Lung (tissue), 12 donors: Measurements from ENCODE around the gene BARX1. TPM values are rescaled to one million over a fixed set of nuclear protein-coding genes. Genes with fewer than 3 reads are reported as not detected.

Experiments used
- ATAC-seq: fragments of 200-7000 bp; cut with Tn5 transposase; one replicate; pipeline ENCODE4 v1.9.1; 2020; ENCODE audit warnings: moderate number of reproducible peaks; ENCODE audit not compliant: insufficient read depth, low FRiP score
- DNase-seq, 3 donors: peaks; one replicate each; pipeline ENCODE4 v3.0.0-alpha.2; 2013 to 2017
- H3K27ac ChIP-seq, 2 donors: one replicate each; pipeline ENCODE4 v1.5.1; 2013; ENCODE audit warnings: mild to moderate bottlenecking in 2 of 2, moderate library complexity in 2 of 2, control low read depth in 1 of 2, inconsistent platforms in 1 of 2, low read depth in 1 of 2, low read length in 1 of 2
- H3K27me3 ChIP-seq, 3 donors: one replicate each; pipeline ENCODE4 v1.5.1; 2013; ENCODE audit warnings: low read length in 2 of 3; ENCODE audit not compliant: control insufficient read depth in 3 of 3, insufficient read depth in 3 of 3
- H3K36me3 ChIP-seq, 4 donors: one replicate each; pipeline ENCODE4 v1.5.1; 2013; ENCODE audit warnings: low read length in 4 of 4, mild to moderate bottlenecking in 1 of 4, moderate library complexity in 1 of 4; ENCODE audit not compliant: control insufficient read depth in 4 of 4, insufficient read depth in 4 of 4
- H3K4me1 ChIP-seq, 5 donors: one replicate each; pipeline ENCODE4 v1.5.1; 2013; ENCODE audit warnings: low read length in 5 of 5, mild to moderate bottlenecking in 2 of 5, moderate library complexity in 1 of 5; ENCODE audit not compliant: control insufficient read depth in 5 of 5, insufficient read depth in 5 of 5
- H3K4me3 ChIP-seq: one replicate; pipeline ENCODE4 v1.5.1; 2013; ENCODE audit warnings: mild to moderate bottlenecking, control low read depth, moderate library complexity
- H3K9ac ChIP-seq, 2 donors: one replicate each; pipeline ENCODE4 v1.5.1; 2013; ENCODE audit warnings: low read length in 2 of 2, control low read depth in 1 of 2; ENCODE audit not compliant: insufficient read depth in 1 of 2
- H3K9me3 ChIP-seq, 4 donors: one replicate each; pipeline ENCODE4 v1.5.1; 2013; ENCODE audit warnings: low read length in 3 of 4, mild to moderate bottlenecking in 1 of 4, moderate library complexity in 1 of 4; ENCODE audit not compliant: control insufficient read depth in 4 of 4, insufficient read depth in 3 of 4
- CTCF ChIP-seq: IDR thresholded peaks from 2 replicates; pipeline ENCODE4 v1.5.1; 2012; ENCODE audit warnings: mild to moderate bottlenecking; ENCODE audit errors: control extremely low read depth, extremely low read depth
- WGBS, 2 donors: extraction: QIAGEN DNeasy Blood & Tissue Kit; methylation state at CpG; one replicate each; pipeline ENCODE4 v1.1.7; 2013; 5-methylcytosine and 5-hydroxymethylcytosine counted together
- polyA plus RNA-seq, 2 donors: library from polyadenylated mRNA; stranded (reverse); fragments of 200-250 nt; gene quantifications; one replicate each; pipeline ENCODE4 v1.2.1, GENCODE V29; 2013
- total RNA-seq, 2 donors: library from RNA; depleted of rRNA in 1 of 2; stranded (reverse); fragments of >200 nt in 1 of 2; gene quantifications; one replicate each; pipeline ENCODE4 v1.2.1, GENCODE V29; 2014 to 2021
- donor health status: control.
- donor health status: control.
- donor health status: Bipolar disorder and iron deficiency.
- donor health status: healthy.
- donor health status: DM: yes; HTN: yes; CAD: no.

The BARX1 gene
- total and polyA plus RNA-seq, 4 donors: 0.08 to 0.09 TPM; not detected in 2

DNA sequence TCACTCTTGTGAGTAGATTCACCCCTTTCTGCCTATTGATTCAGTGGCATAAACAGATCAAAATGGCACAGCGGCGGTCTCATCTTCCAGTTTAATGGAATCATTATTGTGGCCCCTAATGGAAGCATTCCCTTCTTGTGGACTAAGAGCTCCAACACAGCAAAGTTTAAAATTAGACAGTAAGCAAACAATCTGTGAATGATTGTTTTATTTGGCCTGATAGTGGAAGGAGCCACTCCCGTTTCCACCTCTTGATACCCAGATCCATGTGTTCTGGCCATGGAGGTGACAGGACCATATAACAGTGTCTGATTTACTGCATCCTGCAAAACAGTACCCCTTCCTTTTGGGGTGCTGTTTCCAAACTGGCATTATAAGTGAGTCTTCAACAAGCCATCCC is 41.2 kb upstream of the BARX1 start:
- ATAC-seq (no peak), DNase-seq (no peak)
- Histone ChIP-seq H3K9ac (no peak overlapping the region), H3K27me3 (peaks cover 0 to 2% (median 0%) of the 10 kb centered on the region in 3 donors), H3K27ac (no peak overlapping the region), H3K9me3 (peaks cover 0 to 1% (median under 1%) of the 10 kb centered on the region in 4 donors), H3K36me3 (no peaks in the 10 kb centered on the region), H3K4me3 (no peak overlapping the region), H3K4me1 (peaks cover 0 to 4% (median 0%) of the 10 kb centered on the region in 5 donors)
- TF ChIP-seq CTCF: no peak
- WGBS, 2 donors: 84 to 95% methylated on average over 3 of the region's 3 CpGs

DNA sequence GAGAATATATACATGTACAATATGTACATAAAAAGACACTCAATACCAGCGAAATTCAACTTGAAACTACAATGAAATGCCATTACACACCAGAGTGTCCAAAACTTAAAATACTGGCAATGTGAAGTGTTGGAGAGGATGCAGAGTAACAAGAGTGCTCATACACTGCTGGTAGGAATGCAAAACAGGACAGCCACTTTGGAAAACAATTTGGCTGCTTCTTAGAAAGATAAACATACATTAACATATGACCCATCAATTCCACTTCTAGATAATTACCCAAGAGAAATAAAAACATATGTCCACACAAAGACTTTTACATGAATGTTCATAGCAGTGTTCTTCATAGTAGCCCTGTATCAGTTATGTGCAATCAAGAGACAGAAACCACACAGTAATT is 39.4 kb upstream of the BARX1 start:
- Histone ChIP-seq H3K36me3 (no peaks in the 10 kb centered on the region), H3K4me3 (no peak overlapping the region), H3K27me3 (peaks cover 0 to 2% (median 0%) of the 10 kb centered on the region in 3 donors), H3K4me1 (peaks cover 0 to 4% (median 0%) of the 10 kb centered on the region in 5 donors), H3K9ac (no peak overlapping the region), H3K9me3 (peaks cover 0 to 6% (median 4%) of the 10 kb centered on the region in 4 donors), H3K27ac (no peak overlapping the region)
- WGBS, 2 donors: 49 to 74% methylated on average over 1 of the region's 1 CpG
- ATAC-seq (no peak), DNase-seq (peak in 2 of 3 donors; percentile 25 to 37)
- no peak for TF ChIP-seq CTCF

GRCh38 chr9:93994132-93994531 is 39.0 kb upstream of the BARX1 start:
- WGBS, 2 donors: 46 to 75% methylated on average over 3 of the region's 3 CpGs
- DNase-seq (no peak), ATAC-seq (no peak)
- Histone ChIP-seq H3K4me3 (no peak overlapping the region), H3K27ac (no peak overlapping the region), H3K27me3 (peaks cover 0 to 2% (median 0%) of the 10 kb centered on the region in 3 donors), H3K9ac (no peak overlapping the region), H3K4me1 (peaks cover 0 to 4% (median 0%) of the 10 kb centered on the region in 5 donors), H3K9me3 (peaks cover 0 to 6% (median 4%) of the 10 kb centered on the region in 4 donors), H3K36me3 (no peaks in the 10 kb centered on the region)
- TF ChIP-seq CTCF: no peak

- no peak overlapping the region for H3K27ac ChIP-seq
- DNase-seq (no peak), ATAC-seq (no peak)
- TF ChIP-seq CTCF: no peak
- 91 to 92% methylated on average over 2 of the region's 2 CpGs for WGBS, 2 donors
- no peaks in the 10 kb centered on the region for H3K36me3 ChIP-seq
- peaks cover 0 to 6% (median 4%) of the 10 kb centered on the region in 4 donors for H3K9me3 ChIP-seq
- H3K27me3 ChIP-seq: peaks cover 0 to 2% (median 0%) of the 10 kb centered on the region in 3 donors
- peaks cover 0 to 4% (median 0%) of the 10 kb centered on the region in 5 donors for H3K4me1 ChIP-seq
- no peak overlapping the region for H3K9ac ChIP-seq
- no peak overlapping the region for H3K4me3 ChIP-seq
These were observed 37.7 kb upstream of the BARX1 start for GRCh38 chr9:93992830-93993229.
